ENCODE data around the gene DNAJC17. TPM values are rescaled to one million over a fixed set of nuclear protein-coding genes. Genes with fewer than 3 reads are reported as not detected.
A peak's percentile ranks its signal among the peaks of the same experiment; 100 is the strongest.

The DNAJC17 gene
- total RNA-seq, 1 donor from 2014 or later: 43.2 TPM

DNA sequence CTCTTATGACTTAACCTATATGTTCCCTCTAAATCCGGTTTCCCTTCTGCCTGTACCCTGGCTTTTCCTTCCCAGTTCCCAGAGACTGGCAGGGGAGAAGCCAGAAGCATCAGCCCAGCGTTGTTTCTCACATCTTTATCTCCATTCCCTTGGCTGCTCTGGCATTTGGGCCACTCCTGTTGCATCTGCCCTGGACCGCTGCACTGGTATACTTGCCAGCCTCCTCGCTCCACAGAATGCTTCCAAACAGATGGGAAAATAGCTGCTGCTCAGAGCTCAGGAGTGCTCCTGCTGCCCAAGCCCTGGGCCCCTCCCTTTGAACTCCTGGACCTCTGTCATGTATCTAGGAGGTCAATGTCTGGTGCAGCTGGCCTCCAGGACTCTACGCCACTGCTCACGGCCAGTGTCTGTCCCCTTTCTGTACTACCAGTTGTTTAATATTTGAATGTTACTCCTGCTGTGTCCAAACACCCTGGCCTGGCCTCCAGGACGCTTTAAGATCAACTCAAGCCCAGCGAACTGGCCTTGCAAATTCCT is 43.4 kb upstream of the DNAJC17 start:
- DNase-seq (ENCODE audit: low read depth): no peak
- TF ChIP-seq, protein P1, sequence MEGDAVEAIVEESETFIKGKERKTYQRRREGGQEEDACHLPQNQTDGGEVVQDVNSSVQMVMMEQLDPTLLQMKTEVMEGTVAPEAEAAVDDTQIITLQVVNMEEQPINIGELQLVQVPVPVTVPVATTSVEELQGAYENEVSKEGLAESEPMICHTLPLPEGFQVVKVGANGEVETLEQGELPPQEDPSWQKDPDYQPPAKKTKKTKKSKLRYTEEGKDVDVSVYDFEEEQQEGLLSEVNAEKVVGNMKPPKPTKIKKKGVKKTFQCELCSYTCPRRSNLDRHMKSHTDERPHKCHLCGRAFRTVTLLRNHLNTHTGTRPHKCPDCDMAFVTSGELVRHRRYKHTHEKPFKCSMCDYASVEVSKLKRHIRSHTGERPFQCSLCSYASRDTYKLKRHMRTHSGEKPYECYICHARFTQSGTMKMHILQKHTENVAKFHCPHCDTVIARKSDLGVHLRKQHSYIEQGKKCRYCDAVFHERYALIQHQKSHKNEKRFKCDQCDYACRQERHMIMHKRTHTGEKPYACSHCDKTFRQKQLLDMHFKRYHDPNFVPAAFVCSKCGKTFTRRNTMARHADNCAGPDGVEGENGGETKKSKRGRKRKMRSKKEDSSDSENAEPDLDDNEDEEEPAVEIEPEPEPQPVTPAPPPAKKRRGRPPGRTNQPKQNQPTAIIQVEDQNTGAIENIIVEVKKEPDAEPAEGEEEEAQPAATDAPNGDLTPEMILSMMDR (conservative IDR thresholded peaks at IDR 0.05; ENCODE audit: low read depth, low read length): no peak
- no peak overlapping the region for H3K4me3 ChIP-seq (ENCODE audit: low read depth, low read length)

DNA sequence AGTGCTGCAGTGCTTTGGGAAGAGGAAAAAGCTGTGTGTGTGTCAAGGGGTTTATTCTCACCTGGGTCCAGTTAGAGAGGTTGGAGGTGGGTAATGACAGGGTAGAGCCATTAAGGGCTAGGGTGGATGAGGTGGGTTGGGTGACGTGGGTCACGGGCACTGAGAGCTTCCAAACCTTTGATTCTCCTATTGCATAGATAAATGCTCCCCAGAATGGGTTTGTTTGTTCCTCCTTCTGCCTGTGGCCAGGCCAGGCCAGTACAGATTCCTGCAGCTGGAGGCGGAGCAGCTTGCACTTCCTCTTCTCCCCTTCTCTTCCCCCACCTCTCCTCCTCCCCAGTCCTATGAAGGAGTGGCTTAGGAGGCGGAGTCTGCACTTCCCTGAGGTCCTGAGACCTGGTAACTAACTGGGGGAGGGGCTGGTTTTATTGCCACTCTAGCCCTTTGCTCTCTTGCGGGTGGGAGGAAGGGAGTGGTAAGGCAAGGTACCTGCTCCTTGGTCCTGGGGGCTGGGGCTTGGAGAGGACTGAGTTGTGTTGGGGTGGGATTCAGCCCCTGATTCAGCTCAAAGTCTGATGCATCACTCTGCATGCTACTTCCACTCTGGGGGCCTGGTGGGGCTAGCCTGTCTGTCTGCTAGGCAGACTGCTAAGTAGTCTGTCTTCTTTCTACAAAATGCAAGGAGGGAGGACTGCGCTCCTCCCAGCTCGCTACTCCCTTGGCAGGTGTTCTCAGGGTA is 40.1 kb upstream of the DNAJC17 start:
- H3K4me3 ChIP-seq (ENCODE audit: low read depth, low read length): peak overlapping the region; percentile 84
- TF ChIP-seq, protein P1 (conservative IDR thresholded peaks at IDR 0.05; ENCODE audit: low read depth, low read length): peak; percentile 4
- DNase-seq (ENCODE audit: low read depth): no peak

GRCh38 chr15:40846841-40847222 is 39.6 kb upstream of the DNAJC17 start:
- TF ChIP-seq, protein P1 (conservative IDR thresholded peaks at IDR 0.05; ENCODE audit: low read depth, low read length): no peak
- peak overlapping the region; percentile 84 for H3K4me3 ChIP-seq (ENCODE audit: low read depth, low read length)
- peak; percentile 59 for DNase-seq (ENCODE audit: low read depth)

DNA sequence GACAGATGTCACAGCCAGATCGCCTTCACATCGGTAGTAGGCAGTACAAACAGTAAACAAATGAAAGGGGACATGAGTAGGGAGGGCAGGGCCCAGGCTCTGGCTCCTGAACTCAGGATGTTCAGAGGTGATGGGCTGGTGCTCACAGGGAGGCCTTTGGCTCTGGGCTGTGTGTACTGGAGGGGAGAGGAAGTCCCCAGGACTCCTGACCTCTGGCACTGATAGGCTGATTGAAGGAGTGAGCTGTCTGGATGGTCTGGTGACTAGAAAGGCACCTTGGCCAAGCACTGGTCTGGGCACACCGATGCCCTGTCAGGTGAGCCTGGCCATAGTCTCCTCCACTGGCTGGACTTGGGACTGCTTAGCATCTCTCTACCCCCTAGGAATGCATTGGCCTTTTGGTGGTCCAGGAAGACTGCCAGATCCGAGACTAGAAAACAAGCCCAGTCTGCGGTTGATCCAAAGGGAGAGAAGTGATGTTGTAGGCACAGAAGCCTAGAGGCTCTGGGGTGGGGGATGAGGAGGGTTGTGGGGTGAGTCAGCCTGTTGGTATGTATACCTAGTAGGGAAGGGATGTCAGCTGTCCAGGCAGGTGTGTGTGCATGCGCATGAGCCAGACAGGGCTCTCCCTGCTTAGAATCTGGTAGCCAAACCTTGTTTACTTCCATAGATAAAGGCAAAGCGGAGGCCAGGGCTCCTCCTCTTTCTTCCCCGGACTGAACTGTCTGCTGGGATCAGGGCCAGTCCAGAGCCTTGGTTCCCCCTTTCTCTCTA is 38.4 kb upstream of the DNAJC17 start:
- peak overlapping the region; percentile 84 for H3K4me3 ChIP-seq (ENCODE audit: low read depth, low read length)
- TF ChIP-seq, protein P1 (conservative IDR thresholded peaks at IDR 0.05; ENCODE audit: low read depth, low read length): no peak
- no peak for DNase-seq (ENCODE audit: low read depth)

GRCh38 chr15:40845036-40845435 is 37.8 kb upstream of the DNAJC17 start:
- TF ChIP-seq, protein P1 (conservative IDR thresholded peaks at IDR 0.05; ENCODE audit: low read depth, low read length): no peak
- peak overlapping the region; percentile 84 for H3K4me3 ChIP-seq (ENCODE audit: low read depth, low read length)
- no peak for DNase-seq (ENCODE audit: low read depth)

- peak overlapping the region; percentile 84 for H3K4me3 ChIP-seq (ENCODE audit: low read depth, low read length)
- TF ChIP-seq, protein P1 (conservative IDR thresholded peaks at IDR 0.05; ENCODE audit: low read depth, low read length): no peak
- no peak for DNase-seq (ENCODE audit: low read depth)
Measured at GRCh38 chr15:40844696-40845030, 37.4 kb upstream of the DNAJC17 start.
